ENCODE data around the gene SEMA3B. TPM values are rescaled to one million over a fixed set of nuclear protein-coding genes. Genes with fewer than 3 reads are reported as not detected.

Gene SEMA3B
- total and polyA plus RNA-seq, 9 of the 15 experiments (the other 6 are each of a cell fraction or from before 2014, with no cell fraction given), result 0.03 to 1.8 (median 0.55) TPM; not detected in 1

GRCh38 chr3:50235716-50236483 is 33.0 kb upstream of the SEMA3B start, which contains the start of gene GNAI2 (continued):
- TF ChIP-seq PRDM10 (IDR thresholded peaks at IDR 0.05; ENCODE audit: partially characterized antibody) (peak; percentile 76), RBM25 (IDR thresholded peaks at IDR 0.05; ENCODE audit: low read depth, low read length, severe bottlenecking) (peak; percentile 71), TAF9B (IDR thresholded peaks at IDR 0.05; ENCODE audit: partially characterized antibody) (no peak), CTBP1 (IDR thresholded peaks at IDR 0.05; ENCODE audit: borderline replicate concordance) (peak; percentile 43; the same call in 1 of the 2 replicates), GATAD2B (IDR thresholded peaks at IDR 0.05; ENCODE audit: borderline replicate concordance) (peak; percentile 81; the same call in 1 of the 2 replicates), ZNF384 (IDR thresholded peaks at IDR 0.05; ENCODE audit: low read depth, low read length) (no peak), CBX8 (IDR thresholded peaks at IDR 0.05; ENCODE audit: borderline replicate concordance, extremely low read depth, low read depth, low read length, poor library complexity, severe bottlenecking) (no peak), PKNOX1 (IDR thresholded peaks at IDR 0.05) (peak; percentile 69), TBL1XR1 (IDR thresholded peaks at IDR 0.05; ENCODE audit: low read length in 2 of 2) (no peak), HLTF (IDR thresholded peaks at IDR 0.05) (no peak), ETS1 (conservative IDR thresholded peaks at IDR 0.05; ENCODE audit: control insufficient read depth, low read depth, low read length) (0 out of 2 replicates have a peak, but pooled peaks have one; percentile 8), CREB1 (IDR thresholded peaks at IDR 0.05) (no peak), CREB1 (CRISPR knock-in tag; IDR thresholded peaks at IDR 0.05) (0 out of 2 replicates have a peak, but pooled peaks have one; percentile 4), HNRNPLL (IDR thresholded peaks at IDR 0.05; ENCODE audit: low read depth, low read length, poor library complexity, severe bottlenecking) (peak; percentile 27), CCNT2 (IDR thresholded peaks at IDR 0.05; ENCODE audit: borderline replicate concordance, extremely low read depth, insufficient read length, low read depth, low read length) (peak; percentile 32), NFIX (CRISPR knock-in tag; IDR thresholded peaks at IDR 0.05; ENCODE audit: low read depth) (no peak), CXXC5 (CRISPR knock-in tag; IDR thresholded peaks at IDR 0.05) (peak; percentile 38), PTRF (tag; IDR thresholded peaks at IDR 0.05) (no peak)
- TF ChIP-seq, protein P1, sequence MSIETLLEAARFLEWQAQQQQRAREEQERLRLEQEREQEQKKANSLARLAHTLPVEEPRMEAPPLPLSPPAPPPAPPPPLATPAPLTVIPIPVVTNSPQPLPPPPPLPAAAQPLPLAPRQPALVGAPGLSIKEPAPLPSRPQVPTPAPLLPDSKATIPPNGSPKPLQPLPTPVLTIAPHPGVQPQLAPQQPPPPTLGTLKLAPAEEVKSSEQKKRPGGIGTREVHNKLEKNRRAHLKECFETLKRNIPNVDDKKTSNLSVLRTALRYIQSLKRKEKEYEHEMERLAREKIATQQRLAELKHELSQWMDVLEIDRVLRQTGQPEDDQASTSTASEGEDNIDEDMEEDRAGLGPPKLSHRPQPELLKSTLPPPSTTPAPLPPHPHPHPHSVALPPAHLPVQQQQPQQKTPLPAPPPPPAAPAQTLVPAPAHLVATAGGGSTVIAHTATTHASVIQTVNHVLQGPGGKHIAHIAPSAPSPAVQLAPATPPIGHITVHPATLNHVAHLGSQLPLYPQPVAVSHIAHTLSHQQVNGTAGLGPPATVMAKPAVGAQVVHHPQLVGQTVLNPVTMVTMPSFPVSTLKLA (conservative IDR thresholded peaks at IDR 0.05), result peak; percentile 51 to 60
